Lower leg skin (tissue), 4 donors: ENCODE measurements around the gene RNASE4. TPM values are rescaled to one million over a fixed set of nuclear protein-coding genes. Genes with fewer than 3 reads are reported as not detected.

Experiments used
- DNase-seq, 2 donors: peaks; one replicate each; pipeline ENCODE4 v3.0.0-alpha.2; 2019; ENCODE audit warnings: low spot score in 2 of 2
- H3K4me3 ChIP-seq: fragments of 200-600 bp; sonication (generic); 2 replicates; pipeline ENCODE4 v1.5.1; 2017; ENCODE audit warnings: mild to moderate bottlenecking, low read depth; ENCODE audit not compliant: poor library complexity, severe bottlenecking
- CTCF ChIP-seq, 3 donors: fragments of 450-650 bp; IDR thresholded peaks; one replicate each; pipeline ENCODE4 v1.5.1; 2016; ENCODE audit warnings: antibody characterized with exemption in 3 of 3, mild to moderate bottlenecking in 3 of 3, moderate library complexity in 2 of 3
- POLR2A ChIP-seq, 2 donors: fragments of 450-650 bp; IDR thresholded peaks; one replicate each; pipeline ENCODE4 v1.6.1; 2016 to 2017; ENCODE audit warnings: antibody characterized with exemption in 2 of 2, mild to moderate bottlenecking in 1 of 2, moderate library complexity in 1 of 2
- WGBS, 2 donors: methylation state at CpG; one replicate each; pipeline ENCODE4 v1.1.5; 2018; 5-methylcytosine and 5-hydroxymethylcytosine counted together
- intact Hi-C: fragments of 100-400 bp; cut with DNase I; formaldehyde crosslinking; loops from one replicate; pipeline ENCODE4 v1.15.0; 2023; ENCODE audit warnings: low total_unique reads
- total RNA-seq, 4 donors: library from RNA; depleted of rRNA; stranded (reverse); fragments of >200 nt; gene quantifications; one replicate each; pipeline ENCODE4 v1.1.0, GENCODE V29; 2016

The RNASE4 gene
- total RNA-seq, 4 donors from 2014 or later = 67.3 to 102 (median 90.6) TPM

DNA sequence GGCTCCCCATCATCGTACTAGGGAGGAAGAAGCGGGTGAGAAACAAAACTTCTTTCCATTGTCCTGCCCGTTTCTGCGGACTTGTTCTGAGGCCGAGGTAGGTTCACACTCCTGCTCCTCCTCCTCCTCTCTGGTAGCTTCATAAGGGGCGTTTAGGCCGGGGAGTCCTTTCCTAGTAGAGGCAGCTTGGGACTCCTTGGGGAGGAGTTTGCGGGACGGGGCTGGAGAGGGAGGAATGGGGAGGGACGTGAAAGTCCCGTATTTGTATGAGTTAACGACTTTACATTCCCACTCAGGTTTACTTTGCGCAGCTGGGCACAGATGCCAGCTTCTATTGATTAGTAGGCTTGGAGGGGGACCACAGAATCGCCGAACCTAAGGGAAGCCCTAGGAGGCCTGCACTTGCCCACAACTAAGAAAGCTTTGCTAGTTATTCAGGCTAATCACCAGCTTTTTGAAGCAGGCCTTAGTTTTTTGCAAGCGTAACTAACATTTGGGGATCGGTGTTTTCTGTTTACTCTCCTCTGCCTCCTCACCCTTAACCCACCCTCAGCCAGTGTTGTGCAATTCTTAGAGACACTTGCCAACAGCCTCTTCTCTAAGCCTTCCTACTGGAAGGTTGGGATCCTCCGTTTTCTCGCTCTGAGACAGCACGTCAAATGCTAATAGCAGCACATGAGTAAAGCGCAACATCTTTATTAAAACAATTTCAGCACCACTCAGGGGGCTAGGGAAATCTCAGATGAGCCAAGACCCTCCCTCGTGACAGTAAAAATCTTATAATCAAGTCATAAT lies 499 bp downstream of the RNASE4 start:
- DNase-seq = peak; percentile 77 to 90
- intact Hi-C loops = loop anchor here (5.0 to 10.0 kb wide), 3 partner anchors 73 to 353 kb away; partner anchors contain the start of genes CCNB1IP1, PIP4P1 and PNP
- WGBS, 2 donors = 8 to 11% methylated on average over 22 of the region's 22 CpGs
- TF ChIP-seq CTCF (IDR thresholded peaks at IDR 0.05) (no peak), POLR2A (IDR thresholded peaks at IDR 0.05) (no peak)
- H3K4me3 ChIP-seq = peak overlapping the region; percentile 69

DNA sequence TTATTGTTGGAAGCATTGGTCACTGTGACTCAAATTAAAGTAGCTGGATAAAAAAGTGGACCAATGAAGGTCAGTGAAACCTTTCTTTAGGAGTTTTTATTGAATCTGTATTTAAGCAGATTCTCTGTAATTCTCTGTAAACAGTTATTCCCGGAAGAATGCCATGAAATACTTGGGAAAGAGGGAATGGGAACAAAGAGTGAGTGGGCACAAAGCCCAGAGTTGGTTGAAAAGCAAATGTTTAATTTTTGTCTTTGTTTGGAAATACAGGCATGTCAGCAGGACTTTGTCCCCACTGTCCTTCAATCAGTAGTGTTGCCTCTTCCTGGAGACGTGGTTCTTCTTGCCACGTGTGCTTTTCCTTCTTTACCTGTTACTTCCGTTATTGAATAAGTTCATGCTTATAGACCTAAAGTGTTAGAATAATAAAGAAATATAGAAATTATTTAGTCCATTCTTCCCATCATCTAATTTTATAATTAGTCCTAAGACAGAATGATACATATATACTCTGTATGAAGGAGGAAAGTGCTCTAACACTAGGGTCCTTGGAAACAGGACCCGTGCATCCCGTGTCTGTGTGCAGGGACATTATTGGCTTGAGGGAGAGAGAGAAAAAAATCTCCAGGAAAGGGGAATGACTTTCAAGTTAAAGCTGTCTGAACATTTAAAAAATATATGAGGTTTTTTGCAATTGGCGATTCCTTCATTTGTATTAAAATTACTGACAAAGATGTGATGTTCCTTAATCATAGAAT lies 2.2 kb downstream of the RNASE4 start:
- H3K4me3 ChIP-seq = no peak overlapping the region
- TF ChIP-seq POLR2A (IDR thresholded peaks at IDR 0.05) (no peak), CTCF (IDR thresholded peaks at IDR 0.05) (no peak)
- WGBS, 2 donors = 63 to 67% methylated on average over 7 of the region's 7 CpGs
- DNase-seq = no peak
- intact Hi-C loops = loop anchor here (5.0 to 10.0 kb wide), 2 partner anchors 74 to 222 kb away; partner anchors contain the start of genes PIP4P1 and PNP

DNA sequence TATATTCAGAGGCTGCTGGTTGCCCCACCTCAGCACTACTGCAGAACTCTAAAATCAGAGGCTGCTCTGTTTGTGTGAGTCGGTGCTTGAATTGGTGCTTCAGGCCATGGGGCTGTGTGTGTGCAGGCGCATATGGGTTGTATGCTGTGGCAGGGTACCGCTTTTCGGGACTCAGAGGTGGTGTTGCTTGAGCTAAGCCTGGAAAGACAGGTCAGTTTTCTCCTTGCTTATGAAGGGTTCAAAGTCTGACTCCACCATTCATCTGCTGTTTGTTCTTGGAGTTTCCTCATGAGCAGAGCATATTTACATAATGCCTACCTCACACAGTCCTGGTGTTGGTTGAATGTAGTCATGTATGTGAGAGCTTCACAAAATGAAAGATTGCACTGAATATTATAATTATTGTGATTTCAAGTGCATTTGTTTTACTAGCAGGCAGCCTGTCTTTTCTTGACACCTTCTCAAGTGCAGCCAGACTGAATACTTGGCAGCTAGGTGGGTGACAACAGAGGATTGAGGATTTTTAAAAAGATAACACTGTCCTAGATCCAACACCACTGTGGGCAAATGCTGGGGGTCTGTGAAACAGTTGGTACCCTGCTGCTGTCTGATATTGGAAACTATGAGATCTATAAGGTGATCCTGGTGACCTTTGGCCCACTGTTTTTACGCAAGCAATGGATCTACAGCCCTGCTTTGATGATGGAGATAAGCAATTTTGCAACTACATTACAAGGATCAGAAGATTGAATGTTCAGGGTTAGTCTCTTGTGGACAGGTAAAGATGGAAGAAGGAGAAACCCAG lies 3.2 kb downstream of the RNASE4 start:
- no peak for TF ChIP-seq POLR2A (IDR thresholded peaks at IDR 0.05)
- no peak for TF ChIP-seq CTCF (IDR thresholded peaks at IDR 0.05)
- no peak overlapping the region for H3K4me3 ChIP-seq
- no peak for DNase-seq
- WGBS, 2 donors = 66 to 75% methylated on average over 5 of the region's 5 CpGs
- intact Hi-C loops = loop anchor here (5.0 to 10.0 kb wide), 2 partner anchors 75 to 223 kb away; partner anchors contain the start of genes PIP4P1 and PNP

DNA sequence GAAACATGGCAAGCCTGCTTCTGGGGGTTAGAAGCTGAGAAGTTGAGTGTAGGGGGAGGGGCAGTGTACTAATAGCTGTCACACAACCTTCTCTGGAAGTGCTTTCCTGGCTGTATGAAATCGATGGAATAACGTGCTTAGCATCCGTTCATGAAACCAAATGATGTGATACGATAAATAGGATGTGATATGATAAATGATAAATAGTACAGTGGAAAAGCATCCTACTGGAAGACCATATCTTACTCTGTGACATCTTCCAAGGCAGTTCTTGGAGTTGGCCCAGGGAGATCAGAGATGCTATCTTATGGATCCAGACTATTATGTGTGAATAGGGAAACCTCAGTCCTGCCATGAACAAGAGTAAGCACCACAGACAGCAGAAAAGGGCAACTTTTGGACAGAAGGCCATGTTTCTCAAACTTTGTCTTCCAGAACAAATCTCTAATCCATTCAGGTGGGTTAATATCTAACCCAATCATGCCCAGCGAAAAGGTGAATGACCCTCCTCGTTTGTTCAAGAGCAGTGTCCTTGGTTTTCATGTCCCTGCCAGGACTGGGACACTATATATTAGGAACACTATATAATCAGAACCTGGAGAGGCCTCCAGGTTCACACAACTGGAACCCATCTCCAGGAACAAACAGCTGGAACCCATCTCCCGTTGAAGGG lies 3.9 kb downstream of the RNASE4 start, which contains the start of gene ANG:
Gene ANG (plus strand): TSS at position 598 of the 673 bp plus-strand sequence. CDS start 4,801 bp downstream, outside the sequence.
- 79 to 84% methylated on average over 7 of the region's 7 CpGs for WGBS, 2 donors
- intact Hi-C loops = loop anchor here (5.0 to 10.0 kb wide), 2 partner anchors 76 to 224 kb away; partner anchors contain the start of genes PIP4P1 and PNP
- no peak within 1 kb of the TSS for H3K4me3 ChIP-seq

More for the DNA sequence above, 3.9 kb downstream of the RNASE4 start, which contains the start of gene ANG:
- TF ChIP-seq POLR2A (IDR thresholded peaks at IDR 0.05) (no peak), CTCF (IDR thresholded peaks at IDR 0.05) (no peak)
- DNase-seq = no peak
